NCI-H510A (cell line): ENCODE data around the gene TCIRG1.

Source experiments
- DNase-seq: peaks from one replicate; lab custom pipeline; 2025; lab: John Stamatoyannopoulos, UW

TCIRG1 gene

DNA sequence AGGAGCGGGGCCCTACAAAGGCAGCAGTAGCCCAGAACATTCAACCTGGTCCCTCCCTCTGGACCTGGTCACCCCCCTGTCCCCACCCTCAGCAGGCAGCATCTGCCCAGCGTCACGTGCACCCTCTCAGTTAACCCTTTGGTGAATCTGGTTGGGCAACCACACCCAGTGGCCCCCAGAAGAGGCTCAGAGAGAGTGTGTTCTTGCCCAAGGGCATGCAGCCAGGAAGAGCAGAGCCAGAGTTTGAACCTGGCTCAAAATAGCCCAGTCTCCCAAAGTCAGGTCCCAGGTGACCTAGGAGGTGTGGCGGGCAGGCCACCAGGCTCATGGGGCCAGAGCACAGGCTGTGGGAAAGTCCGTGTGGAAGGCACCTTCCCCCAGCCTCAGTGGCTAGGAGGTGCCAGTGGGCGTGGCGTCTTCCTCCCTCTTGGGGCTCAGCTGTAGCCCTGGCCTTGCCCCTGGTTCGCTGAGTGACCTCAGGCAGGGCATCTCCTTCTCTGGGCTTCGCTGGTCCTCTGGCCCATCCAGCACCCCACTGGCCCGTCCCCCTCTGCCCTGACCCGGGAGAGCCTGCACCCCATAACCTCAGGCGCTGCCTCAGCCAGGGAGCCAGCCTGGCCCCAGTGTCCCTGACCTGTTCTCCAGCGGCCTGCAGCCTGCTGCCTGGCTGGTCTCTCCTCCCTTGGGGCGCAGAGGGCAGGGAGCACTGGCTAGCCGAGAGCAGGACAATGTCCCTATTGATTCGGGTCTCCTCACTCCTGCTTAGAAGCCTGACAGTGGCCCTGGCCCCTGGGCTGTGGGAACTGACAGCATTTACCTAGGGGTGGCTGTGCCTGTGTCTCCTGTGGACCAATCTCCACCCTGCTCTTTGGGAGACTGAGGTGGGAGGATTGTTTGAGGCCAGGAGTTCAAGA is 21.7 kb upstream of the TCIRG1 start:
- peak; percentile 67 for DNase-seq

DNA sequence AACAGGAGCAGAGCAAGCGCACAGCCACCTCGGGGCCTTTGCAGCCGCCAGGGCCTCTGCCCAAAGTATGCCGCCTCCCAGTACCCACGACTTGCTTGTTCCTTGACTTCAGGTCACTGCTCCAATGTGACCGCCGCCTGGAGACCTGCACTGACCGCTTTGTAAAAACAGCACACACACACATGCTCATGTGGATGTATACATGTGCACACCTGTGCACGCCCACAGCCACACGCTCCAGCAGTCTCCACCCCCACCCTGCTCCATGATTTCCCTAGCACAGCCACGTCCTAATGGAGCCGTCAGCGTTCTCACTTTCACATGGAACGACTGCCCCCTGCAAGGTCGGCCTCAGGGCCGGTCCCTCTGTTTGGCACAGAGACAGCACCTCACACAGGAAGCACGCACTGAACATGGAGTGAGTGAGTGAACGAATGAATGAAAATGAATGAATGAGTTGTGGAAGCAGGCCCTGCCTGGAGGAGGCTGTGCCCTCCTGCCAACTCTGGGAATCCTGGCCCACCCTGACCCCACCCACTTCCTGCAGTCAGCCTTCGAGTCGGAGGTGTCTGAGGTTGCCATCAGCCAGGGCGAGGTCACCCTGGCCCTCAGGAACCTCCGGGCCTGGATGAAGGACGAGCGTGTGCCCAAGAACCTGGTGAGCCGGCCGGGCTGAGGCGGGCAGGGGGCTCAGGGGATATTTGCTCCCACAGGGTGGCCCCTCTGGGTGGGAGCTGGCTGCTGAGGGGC is 20.7 kb upstream of the TCIRG1 start:
- no peak for DNase-seq

DNA sequence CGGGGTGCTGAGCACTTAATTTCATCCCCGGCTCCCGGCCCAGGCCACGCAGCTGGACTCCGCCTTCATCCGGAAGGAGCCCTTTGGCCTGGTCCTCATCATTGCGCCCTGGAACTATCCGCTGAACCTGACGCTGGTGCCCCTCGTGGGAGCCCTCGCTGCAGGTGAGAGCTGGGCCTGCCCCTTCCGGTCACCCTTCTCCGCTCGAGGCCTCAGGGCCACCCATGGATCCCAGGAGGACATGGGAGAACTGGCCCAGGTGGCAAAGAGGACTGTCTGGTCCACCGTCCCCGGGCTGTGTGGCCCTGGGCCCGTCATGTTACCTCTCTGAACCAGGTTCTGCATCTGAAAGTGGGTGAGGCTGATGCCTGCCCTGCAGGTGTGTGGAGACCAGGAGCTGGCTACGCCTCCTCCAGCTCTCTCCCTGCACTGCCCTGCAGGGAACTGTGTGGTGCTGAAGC is 20.1 kb upstream of the TCIRG1 start:
- no peak for DNase-seq

DNA sequence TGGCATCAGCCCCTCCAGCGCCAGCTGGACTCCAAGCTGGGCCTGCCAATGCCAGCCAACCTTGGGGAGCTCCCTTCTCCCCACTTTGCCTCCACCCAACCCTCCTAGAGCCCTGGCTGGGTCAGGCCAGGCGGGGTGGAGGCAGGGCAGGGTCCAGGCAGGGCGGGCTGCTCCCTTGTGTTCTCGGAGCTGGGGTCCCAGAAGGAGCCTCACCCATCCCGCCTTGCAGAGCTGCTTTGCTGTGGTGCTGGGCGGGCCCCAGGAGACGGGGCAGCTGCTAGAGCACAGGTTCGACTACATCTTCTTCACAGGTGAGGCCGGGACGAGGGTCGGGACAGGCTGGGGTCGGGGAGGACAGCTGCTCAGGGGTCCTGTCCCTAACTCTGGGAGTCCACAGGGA is 19.3 kb upstream of the TCIRG1 start:
- DNase-seq = no peak

DNA sequence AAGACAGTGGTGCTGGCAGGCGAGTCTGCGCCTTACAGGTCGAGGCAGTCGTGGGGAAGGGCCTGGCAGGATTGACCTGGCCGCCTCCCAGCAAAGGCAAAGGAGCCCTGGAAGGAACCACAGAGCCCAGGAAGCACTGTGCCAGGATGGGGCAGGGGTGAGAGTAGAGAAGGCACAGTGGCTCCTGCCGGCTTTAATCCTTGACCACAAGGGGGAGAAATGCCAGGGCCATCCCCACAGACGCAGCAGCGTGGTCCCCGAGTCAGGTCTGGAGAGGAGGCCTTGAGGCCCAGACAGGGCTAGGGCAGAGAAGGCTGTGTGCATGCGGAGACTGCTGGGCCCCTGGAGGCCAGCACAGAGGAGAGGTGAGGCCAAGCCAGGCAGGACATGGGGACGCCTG is 18.2 kb upstream of the TCIRG1 start:
- DNase-seq = no peak

DNA sequence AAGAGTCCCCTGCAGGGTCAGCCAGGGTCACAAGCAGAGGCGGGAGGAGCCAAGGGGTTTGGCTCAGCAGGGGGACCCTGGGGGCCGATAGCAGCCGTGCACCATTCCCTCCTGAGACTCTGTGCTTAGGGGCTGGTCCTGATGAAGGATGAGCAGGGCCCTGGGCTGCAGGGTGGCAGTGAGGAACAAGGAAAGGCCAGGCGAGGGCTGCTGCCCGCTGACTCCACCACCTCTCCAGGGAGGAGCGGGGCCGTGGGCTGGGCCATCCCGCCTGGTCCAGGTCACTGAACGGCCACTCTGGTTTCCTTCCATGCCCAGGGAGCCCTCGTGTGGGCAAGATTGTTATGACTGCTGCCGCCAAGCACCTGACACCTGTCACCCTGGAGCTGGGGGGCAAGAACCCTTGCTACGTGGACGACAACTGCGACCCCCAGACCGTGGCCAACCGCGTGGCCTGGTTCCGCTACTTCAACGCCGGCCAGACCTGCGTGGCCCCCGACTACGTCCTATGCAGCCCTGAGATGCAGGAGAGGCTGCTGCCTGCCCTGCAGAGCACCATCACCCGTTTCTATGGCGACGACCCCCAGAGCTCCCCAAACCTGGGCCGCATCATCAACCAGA is 17.5 kb upstream of the TCIRG1 start:
- DNase-seq = no peak

DNA sequence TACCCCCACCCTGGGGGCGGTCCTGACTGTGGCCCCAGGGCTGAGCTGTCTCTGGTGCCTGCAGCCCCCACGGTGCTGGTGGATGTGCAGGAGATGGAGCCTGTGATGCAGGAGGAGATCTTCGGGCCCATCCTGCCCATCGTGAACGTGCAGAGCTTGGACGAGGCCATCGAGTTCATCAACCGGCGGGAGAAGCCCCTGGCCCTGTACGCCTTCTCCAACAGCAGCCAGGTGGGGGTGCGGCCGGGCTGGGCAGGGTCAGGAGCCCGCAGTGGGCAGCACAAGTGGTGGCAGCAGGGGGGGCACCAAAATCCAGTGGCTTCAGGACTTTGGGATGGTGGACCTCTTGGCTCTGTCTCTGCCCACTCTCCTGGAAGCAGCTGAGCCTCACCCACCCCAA is 16.3 kb upstream of the TCIRG1 start:
- DNase-seq = no peak

DNA sequence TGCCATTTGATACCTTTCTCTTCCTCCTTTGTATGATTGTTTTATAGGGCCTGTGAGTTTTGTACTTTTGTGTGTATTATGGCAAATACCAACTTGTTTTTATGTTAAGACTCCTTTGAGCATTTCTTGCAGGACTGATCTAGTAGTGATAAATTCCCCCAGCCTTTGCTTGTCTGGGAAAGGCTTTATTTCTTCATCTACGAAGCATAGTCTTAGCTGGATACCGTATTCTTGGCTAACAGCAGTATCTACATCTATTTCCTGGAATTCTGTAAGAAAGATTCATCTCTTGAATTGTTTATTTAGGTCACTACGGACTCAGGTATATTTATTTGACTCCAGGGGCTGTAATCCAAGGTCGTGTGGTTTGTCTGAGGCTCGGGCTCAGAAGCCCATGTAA is 14.3 kb upstream of the TCIRG1 start:
- DNase-seq = no peak

DNA sequence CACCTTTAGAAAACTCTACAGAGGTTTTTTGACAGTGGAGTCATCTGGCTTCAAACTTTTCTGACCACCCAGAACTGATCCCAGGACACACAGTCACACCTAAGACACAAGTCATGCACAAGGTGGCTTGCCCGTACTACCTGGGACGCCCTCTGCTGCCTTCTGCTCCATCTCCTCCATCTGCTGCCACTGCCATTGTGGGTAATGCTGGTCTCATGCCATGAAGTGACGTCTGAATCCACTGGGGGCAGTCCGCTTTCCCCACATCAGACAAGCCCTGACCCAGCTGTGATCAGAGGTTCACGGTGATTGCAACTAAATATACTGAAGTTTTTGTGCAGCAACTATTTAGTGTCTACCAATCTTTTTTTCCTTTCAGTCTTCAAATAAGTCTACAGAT is 13.8 kb upstream of the TCIRG1 start:
- DNase-seq = no peak

DNA sequence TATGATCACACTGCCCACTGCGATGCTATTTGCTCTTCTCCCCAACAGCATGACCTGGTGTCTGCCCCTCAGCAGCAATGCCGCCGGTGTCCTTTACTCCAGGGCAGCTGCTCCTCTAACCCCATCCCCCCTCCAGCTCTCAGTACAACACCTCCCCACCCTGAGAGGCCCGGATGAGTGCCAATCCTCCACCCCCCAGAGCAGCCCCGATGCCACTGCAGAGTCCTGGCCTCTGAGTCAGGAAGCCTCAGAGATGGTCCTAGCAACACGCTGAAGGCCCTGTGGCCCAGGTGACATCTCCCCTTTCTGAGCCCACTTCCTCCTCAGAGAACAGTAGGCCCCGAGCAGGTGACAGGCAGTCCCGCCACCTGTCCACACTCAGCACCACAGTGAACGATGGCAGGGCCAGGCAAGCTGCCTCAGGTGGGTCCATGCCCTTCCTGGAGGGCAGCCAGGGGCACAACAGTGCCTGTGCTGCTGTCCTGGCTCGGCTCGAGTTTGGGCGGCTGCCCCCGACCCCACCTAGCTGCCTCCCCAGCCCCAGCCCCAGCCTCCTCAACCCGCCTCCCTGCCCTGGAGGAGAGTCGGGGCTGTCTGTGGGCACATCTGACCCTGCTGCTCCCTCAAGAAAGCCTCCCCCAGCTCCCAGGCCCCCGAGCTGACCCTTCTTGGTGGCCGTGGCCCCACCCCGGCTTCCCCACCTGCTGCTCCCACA is 12.3 kb upstream of the TCIRG1 start:
- DNase-seq = peak; percentile 61

DNA sequence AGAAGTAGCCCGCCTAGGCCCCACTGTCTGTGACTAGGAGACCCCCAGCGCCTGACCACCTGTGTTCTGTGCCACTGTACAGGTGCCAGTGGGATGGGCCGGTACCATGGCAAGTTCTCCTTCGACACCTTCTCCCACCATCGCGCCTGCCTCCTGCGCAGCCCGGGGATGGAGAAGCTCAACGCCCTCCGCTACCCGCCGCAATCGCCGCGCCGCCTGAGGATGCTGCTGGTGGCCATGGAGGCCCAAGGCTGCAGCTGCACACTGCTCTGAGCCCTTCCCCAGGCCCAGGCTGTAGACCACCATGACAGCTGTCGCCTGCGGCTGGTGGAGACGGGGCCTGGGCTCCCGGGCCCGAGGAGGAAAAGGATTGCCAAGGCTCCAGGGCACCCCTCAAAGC is 11.2 kb upstream of the TCIRG1 start:
- DNase-seq = no peak

DNA sequence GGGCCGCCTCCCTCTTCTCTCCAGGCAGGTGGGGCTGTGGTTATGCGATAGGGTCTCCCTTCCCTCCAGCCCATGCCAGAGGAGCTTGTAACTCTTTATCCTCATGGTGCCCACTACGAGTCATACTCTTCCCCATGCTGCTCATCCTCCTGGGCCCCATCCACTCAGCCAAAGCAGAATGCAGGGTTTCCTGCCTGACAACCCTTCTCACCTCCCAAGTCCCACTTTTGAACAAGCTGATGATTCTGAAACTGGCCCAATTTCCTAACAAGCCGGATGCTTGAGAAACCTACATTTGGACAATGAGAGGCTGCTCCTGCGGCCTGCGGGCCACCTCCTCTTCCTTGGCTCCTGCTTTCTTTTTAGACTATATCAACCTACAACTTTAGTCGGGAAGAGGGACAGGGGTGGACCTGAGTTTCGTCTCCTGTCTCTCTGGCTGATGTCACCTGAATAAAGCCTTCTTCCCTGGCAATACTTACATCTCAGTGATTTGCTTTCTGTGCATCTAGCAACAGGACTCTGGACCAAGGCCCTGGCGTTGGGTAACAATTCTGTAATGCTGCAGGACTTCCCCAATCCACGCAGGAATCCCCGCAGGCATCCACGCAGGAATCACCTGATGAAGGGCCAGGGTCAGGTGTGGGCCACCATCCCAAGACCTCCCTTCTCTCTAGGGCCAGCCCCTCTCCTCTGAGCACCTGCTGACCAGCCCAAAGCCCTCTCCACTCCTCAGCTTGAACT is 9.9 kb upstream of the TCIRG1 start:
- no peak for DNase-seq

DNA sequence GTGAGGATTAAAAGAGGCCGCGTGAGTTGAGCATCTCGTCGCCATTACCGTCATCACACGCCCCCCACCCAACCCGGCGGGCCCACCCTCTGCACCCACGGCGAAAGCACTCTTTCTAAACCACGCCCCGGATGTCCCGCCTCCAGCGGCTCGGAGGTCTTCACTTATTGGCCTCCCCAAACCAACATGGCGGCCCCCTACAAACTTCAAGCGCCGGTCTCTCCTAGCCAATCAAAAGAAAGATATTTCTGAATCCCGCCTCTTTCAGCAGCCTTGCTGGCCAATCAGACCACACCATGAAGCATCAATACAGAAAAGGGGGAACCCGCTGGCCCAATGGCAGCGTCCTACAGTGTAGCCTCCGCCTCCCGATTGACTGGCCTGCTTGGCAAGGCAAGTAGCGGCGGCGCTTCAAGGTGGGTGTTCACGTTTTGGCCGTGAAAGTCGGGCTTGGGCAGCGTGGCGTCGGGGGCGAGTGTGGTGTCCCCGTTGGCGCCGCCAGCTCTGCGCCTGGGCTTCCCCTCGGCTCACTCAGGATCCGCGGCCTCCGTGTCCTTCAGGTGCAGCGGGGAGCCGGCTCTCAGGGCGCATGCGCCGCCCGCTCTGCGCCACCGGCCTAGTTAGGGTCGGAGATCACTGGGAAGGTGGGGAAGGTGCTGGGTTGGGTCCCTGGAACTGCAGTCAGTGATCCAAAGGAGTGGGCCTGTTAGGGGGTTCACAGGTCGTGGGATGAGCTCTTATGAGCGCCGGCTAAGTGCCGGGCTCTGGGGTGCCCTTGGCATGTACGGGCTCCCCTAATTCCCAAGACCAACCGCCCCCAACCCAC is 8.3 kb upstream of the TCIRG1 start, which contains the start of gene NDUFS8:
Gene NDUFS8 (plus strand): TSS at position 364 of the 826 bp plus-strand sequence. CDS start 1,471 bp downstream, outside the sequence.
- peak; percentile 99 for DNase-seq

DNA sequence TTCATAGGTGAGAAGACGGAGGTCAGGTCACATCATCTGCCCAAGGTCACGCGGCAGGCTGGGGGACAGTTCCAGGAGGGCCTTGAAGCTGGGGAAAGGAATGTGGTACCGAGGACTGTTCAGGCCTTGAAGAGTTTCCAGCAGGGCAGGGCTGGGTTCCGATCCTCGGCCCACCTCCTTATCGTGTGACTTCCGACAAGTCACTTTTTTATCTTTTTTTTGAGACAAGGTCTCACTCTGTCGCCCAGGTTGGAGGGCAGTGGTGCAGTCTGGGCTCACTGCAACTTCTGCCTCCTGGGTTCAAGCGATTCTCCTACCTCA is 7.7 kb upstream of the TCIRG1 start:
- DNase-seq = no peak

DNA sequence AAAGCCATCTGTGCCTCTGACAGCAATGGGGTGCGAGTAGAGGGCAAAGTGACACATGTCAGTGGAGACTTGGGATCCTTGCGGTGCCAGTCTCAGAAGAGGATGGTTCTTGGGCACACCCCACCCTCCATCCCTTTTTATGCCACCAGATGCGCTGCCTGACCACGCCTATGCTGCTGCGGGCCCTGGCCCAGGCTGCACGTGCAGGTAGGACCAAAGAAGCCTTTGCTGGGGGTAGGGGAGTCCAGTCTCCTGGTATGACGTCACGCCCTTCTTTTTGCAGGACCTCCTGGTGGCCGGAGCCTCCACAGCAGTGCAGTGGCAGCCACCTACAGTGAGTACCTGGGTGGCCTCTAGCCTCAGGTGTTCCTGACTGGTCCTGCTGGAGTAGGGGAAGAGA is 6.8 kb upstream of the TCIRG1 start:
- no peak for DNase-seq

DNA sequence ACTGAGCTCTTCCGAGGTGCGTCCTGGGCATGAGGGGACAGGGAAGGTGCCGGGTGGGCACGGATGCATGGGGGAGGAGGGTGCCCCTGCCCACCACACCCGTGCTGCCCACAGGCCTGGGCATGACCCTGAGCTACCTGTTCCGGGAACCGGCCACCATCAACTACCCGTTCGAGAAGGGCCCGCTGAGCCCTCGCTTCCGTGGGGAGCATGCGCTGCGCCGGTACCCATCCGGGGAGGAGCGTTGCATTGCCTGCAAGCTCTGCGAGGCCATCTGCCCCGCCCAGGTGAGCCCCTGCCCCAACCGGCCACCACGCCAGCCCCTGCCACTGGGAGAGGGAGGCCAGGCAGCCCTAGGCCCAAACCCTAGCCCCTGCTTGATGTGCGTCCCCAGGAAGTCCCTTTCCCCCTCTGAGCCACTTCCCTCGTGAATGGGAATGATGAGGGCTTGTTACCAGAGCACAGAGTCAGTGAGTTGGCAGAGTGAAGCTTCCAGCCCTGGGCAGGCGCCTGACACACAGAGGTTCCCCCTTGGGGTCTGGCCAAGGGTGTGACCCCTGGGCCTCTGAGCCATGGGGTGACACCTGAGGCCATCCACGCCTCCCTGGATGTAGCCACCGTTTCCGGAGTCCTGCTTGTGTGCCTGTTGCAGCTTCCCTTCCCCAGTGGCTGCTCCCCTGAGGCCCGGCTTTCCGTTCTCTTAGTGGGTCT is 5.7 kb upstream of the TCIRG1 start:
- DNase-seq = no peak

DNA sequence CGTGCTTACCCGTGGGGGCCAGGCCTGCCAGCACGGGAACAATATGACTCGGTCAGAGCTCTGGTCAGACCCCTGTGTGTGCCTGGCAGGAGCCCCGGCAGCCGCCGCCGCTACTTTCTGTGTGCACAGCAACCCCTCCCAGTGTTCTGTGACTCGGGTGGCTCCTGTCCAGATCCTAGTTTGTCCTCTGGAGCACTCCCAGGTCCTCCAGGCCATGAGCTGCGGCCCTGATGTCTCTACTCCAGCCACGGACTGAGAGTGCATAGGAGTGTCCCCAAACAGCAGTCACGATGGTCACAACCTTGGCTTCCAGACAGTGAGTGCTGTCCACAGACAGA is 5.1 kb upstream of the TCIRG1 start:
- no peak for DNase-seq

DNA sequence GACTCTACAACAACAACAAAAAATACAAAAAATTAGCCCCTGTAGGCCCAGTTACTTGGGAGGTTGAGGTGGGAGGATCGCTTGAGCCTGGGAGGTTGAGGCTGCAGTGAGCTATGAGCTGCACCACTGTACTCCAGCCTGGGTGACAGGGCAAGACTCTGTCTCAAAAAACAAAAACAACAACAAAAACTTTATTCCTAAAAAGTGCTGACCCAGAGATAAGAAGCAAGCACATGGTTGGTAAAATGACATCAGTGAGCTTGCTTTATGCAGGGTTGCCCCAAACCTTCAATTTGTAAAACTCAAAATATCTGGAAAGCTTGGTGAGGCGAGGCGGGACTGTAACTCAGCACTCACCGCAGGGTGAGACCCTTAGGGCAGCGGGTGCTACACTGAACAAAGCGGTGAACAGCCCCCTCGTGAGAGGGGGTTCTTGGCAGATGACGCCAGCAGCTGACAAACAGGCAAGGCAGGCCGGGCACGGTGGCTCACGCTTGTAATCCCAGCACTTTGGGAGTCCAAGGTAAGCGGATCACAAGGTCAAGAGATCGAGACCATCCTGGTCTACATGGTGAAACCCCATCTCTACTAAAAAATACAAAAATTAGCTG is 3.5 kb upstream of the TCIRG1 start:
- no peak for DNase-seq

DNA sequence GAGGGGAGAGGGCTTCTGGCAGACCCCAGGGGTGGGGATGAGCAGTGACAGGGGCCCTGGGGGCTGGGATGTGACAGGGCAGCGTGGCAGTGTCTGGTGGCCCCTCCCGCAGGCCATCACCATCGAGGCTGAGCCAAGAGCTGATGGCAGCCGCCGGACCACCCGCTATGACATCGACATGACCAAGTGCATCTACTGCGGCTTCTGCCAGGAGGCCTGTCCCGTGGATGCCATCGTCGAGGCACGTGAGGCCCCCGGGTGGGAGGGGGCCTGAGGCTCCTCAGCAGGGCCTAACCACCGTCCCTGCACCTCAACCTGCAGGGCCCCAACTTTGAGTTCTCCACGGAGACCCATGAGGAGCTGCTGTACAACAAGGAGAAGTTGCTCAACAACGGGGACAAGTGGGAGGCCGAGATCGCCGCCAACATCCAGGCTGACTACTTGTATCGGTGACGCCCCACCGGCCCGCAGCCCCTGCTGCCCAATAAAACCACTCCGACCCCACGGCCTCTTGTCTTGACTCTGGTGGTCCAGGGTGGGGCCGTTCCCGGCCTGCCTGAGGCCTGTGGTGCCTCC is 2.6 kb upstream of the TCIRG1 start:
- DNase-seq = no peak
